ENCODE results near the gene ERBB2.
"Not testable (repeated sequence)": the region's sequence is repeated elsewhere in the genome, so short reads cannot be mapped to it uniquely, and the experiment has no call there.

Gene ERBB2

DNA sequence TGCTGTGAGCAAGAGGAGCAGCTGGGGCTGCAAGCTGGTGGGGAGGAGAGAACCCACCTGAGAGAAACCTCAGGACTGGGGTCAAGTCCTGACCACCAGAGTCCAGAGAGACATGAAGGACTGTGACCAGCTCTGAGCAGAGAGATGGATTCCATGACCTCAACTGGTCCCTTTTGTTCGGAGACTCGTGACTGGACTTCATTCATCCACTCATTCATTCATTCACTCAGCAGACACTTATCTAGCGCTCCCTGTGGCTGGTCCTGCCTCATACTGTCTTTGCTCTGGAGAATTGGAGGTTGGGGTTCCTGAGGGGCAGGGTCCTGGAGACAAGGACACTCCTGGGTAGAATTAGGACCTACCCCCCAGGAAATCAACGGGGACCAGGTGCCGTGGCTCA, 4.0 kb downstream of the ERBB2 start:
- no peak for DNase-seq (ENCODE audit: low spot score)

DNA sequence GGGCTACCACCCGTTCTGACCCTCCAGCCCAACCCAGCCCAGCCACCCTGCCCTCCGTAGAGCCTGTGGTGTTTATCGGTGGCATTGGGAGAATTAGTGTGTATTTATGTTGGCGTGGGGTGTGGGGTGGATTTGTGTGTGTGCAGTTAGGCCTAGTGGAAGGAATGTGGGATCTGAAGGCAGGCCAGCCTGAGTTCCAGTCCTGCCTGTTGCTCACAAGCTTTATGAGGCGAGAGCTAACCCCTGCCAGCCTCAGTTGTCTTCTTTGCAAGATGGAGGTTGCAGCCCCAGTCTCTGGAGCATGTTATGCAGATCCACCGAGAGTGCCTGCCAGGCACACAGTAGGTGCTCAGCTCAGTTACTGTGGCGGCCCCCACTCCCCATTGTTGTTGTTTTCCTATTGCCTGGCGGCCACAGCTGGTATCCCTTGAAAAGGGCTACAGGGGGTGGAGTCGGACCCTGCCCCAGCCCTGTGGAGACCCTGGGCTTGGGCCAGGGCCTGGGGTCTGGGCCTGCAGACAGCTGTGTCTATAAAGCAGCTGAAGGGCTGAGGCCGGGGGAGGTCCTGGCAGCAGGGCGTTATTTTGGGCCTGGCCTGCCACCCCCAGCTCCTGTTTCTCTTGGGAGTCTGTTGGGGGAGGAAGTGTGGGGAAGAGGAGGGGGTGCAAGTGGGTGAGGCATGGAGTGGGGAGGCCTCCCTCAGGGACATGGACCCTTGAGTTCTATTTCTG, 5.1 kb downstream of the ERBB2 start:
- DNase-seq (ENCODE audit: low spot score): no peak

DNA sequence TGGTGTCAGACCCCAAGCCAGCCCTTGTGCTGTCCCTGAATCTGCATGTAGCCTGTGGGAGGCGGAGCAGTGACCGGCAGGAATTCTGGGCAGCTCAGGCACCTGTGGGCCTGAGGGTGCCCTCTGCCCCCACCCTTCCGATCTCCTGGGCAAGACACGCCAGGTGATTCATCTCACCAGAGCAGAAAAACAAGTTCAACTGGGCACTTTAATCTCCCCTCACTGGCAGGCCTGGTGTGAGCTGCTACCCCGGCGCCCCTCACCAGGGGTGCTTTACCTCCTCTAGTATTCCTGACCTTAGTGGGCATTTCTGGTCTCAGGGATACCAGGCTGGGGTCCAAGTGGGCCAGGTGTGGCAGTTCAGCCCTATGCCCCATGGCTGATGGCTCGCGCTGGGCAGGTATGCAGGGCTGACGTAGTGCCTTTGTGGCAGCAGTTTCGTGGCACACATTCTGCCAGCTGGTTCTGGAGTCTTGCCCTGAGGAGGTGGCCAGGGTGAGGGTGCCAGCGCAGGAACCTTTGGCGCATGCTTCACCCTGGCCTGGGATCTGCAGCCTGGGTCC, 6.0 kb downstream of the ERBB2 start:
- no peak for DNase-seq (ENCODE audit: low spot score)

DNA sequence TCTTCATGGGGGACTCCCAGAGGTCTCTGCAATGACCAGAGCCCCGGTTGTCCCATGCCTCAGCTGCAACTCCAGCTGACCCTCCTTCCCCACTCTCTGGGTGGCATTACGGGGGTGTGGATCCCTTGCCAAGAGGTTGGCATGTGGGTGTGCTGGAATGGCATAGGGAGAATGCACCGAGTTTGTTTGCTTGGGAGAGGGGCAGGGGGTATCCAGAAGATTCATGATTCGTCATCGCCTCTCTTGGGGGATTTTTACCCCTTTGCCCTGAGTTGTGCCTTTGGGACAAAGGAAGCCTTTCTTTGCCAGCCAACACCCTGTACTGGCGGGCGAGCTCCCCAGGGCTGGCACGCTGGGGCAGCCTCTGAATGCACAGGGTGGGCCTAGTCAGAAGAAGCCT, 6.5 kb downstream of the ERBB2 start:
- DNase-seq (ENCODE audit: low spot score): no peak

DNA sequence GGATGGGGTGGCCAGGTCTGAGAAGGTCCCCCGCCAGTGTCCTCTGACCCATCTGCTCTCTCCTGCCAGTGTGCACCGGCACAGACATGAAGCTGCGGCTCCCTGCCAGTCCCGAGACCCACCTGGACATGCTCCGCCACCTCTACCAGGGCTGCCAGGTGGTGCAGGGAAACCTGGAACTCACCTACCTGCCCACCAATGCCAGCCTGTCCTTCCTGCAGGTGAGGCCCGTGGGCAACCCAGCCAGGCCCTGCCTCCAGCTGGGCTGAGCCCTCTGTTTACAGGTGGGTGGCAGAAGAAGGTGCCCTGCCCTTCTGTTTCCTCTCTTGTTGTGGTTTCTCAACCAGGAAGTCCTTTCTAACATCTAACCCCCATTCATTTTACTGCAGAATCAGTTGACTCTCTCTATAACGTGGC, 7.1 kb downstream of the ERBB2 start:
- DNase-seq (ENCODE audit: low spot score): no peak

DNA sequence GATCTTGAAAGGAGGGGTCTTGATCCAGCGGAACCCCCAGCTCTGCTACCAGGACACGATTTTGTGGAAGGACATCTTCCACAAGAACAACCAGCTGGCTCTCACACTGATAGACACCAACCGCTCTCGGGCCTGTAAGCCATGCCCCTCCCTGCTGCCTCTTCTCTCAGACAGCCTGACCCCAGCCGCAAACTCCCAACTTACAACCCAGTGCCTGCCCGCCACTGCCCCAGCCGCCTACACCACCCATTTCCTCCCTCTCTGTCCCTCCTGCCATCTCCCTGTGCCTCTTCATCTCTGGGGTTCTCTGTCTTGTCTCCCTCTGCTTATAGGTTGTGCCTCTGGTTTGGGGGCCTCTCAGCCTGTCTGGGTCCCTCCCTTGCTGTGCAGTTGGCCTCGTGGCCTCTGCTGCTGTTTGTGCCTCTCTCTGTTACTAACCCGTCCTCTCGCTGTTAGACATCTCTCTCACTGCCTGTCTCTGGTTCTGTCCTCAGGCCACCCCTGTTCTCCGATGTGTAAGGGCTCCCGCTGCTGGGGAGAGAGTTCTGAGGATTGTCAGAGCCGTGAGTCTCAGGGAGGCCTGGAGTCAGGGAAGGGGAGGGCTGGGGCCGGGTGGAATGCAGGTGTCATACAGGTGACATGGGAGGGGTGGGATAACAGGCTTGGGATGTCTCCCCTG, 9.6 kb downstream of the ERBB2 start:
- DNase-seq (ENCODE audit: low spot score): no peak

DNA sequence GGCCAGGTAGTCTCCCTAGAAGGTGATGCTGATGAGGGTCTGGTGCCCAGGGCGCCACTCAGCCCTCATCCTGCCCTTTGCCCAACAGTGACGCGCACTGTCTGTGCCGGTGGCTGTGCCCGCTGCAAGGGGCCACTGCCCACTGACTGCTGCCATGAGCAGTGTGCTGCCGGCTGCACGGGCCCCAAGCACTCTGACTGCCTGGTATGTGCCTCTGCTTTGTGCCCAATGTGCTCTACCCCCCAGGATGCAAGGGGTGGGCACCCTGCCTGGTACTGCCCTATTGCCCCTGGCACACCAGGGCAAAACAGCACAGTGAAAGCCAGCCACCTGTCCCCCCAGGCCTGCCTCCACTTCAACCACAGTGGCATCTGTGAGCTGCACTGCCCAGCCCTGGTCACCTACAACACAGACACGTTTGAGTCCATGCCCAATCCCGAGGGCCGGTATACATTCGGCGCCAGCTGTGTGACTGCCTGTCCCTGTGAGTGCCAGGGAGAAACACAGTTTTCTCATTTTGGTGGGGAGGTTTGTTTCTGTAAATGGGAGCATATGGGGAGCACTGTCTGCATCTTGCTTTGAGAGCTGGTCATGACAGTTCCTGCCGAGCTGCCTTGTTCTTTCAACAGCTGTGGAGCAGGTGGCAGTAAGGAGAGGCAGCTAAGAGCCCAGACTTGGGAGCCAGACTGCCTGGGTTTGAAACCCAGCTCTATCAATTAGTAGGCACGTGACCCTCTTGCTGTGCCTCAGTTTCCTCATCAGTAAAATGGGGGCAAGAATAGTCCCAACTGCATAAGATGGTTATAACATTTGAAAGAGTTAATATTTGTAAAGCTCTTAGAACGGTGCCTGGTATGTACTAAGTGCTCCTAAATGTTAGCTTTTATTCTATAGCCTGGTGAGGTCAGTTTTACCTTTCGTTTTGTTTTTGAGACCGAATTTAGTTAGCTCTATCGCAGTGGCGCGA, 10.4 kb downstream of the ERBB2 start:
- no peak for DNase-seq (ENCODE audit: low spot score)

DNA sequence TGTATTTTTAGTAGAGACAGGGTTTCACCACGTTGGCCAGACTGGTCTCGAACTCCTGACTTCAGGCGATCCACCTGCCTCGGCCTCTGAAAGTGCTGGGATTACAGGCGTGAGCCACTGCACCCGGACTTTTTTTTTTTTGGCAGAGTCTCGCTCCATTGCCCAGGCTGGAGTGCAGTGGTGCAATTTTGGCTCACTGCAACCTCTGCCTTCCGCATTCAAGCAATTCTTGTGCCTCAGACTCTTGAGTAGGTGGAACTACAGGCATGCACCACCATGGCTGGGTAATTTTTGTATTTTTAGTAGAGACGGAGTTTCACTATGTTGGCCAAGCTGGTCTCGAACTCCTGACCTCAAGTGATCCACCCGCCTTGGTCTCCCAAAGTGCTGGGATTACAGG, 11.2 kb downstream of the ERBB2 start:
- DNase-seq (ENCODE audit: low spot score): not testable (repeated sequence)

DNA sequence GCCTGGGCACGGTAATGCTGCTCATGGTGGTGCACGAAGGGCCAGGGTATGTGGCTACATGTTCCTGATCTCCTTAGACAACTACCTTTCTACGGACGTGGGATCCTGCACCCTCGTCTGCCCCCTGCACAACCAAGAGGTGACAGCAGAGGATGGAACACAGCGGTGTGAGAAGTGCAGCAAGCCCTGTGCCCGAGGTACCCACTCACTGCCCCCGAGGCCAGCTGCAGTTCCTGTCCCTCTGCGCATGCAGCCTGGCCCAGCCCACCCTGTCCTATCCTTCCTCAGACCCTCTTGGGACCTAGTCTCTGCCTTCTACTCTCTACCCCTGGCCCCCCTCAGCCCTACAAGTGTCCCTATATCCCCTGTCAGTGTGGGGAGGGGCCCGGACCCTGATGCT, 12.0 kb downstream of the ERBB2 start:
- no peak for DNase-seq (ENCODE audit: low spot score)

DNA sequence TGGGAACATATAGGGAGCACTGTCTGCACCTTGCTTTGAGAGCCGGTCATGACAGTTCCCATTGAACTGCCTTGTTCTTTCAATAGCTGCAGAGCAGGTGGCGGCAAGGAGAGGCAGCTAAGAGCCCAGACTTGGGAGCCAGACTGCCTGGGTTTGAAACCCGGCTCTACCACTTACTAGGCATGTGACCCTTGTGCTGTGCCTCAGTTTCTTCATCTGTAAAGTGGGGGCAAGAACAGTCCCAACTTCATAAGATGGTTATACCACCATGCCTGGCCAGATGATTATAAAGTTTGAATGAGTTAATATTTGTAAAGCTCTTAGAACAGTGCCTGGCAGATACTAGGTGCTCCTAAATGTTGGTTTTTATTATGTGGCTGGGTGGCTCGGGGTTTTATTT, 14.4 kb downstream of the ERBB2 start:
- no peak for DNase-seq (ENCODE audit: low spot score)

DNA sequence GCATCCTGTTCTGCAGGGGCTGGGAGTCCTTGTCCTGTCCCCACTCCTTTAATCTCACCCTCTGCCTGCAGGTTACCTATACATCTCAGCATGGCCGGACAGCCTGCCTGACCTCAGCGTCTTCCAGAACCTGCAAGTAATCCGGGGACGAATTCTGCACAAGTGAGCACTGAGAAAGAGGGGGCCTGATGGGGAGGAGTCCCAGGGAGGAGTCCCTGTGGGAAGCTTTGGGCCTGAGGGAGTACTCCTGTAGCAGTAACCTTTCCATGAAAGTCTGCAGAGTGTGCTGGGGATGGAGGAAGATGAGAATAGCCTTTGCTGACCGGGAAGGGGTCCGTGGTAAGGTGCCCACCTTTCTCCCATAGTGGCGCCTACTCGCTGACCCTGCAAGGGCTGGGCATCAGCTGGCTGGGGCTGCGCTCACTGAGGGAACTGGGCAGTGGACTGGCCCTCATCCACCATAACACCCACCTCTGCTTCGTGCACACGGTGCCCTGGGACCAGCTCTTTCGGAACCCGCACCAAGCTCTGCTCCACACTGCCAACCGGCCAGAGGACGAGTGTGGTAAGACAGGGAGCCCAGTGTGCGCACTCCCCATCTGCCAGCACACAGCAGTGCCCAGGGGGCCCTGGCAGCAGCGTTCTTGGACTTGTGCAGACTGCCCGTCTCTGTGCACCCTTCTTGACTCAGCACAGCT, 15.7 kb downstream of the ERBB2 start:
- no peak for DNase-seq (ENCODE audit: low spot score)

DNA sequence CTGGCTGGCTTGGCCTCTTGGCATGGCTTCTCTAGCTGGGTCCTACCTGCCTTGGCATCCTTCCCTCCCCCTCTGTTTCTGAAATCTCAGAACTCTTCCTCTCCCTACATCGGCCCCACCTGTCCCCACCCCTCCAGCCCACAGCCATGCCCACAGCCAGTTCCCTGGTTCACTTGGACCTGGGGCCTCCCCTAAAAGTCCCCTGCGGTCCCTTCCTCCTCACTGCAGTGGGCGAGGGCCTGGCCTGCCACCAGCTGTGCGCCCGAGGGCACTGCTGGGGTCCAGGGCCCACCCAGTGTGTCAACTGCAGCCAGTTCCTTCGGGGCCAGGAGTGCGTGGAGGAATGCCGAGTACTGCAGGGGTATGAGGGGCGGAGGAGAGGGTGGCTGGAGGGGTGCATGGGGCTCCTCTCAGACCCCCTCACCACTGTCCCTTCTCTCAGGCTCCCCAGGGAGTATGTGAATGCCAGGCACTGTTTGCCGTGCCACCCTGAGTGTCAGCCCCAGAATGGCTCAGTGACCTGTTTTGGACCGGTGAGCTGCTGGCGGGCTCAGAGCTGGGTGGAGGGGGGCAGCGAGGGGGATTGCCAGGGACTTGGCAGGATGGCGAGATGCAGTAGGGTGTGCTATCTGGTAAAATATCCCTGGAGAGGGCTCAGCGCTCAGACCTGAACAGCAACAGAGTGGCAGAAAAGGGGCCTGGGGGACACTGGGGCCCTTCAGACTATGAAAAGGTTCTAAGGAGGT, 16.4 kb downstream of the ERBB2 start:
- no peak for DNase-seq (ENCODE audit: low spot score)

DNA sequence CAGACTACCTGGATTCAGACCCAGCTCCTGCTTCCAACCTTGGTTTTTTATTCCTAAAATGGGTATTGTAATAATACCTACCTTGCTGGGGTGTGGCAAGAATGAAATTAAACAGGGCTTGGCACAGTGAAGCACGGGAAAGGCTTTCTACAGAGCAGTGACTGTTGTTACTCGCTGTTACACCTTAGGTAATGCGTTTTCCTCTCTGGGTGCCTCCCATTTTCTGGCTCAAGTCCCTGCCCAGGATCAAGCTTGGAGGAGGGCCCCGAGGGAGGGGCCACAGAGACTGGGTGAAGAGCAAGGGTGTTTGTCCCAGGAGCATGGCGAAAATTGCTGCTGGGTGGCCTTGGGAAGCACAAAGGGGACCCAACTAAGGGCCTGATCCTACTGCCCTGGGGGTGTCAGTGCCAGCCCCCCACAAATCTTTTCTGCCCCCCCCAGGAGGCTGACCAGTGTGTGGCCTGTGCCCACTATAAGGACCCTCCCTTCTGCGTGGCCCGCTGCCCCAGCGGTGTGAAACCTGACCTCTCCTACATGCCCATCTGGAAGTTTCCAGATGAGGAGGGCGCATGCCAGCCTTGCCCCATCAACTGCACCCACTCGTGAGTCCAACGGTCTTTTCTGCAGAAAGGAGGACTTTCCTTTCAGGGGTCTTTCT, 17.1 kb downstream of the ERBB2 start:
- DNase-seq (ENCODE audit: low spot score): no peak

DNA sequence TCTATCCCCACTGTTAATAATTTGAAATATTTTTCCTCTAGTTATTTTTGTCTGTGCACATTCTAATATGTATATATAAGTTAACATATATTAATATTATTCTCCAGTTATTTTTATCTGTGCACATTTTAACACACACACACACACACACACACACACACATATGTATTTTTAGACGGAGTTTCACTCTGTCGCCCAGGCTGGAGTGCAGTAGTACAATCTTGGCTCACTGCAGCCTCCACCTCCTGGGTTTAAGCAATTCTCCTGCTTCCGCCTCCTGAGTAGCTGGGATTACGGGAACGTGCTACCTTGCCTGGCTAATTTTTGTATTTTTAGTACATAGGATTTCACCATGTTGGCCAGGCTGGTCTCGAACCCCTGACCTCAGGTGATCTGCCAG, 17.8 kb downstream of the ERBB2 start:
- no peak for DNase-seq (ENCODE audit: low spot score)

DNA sequence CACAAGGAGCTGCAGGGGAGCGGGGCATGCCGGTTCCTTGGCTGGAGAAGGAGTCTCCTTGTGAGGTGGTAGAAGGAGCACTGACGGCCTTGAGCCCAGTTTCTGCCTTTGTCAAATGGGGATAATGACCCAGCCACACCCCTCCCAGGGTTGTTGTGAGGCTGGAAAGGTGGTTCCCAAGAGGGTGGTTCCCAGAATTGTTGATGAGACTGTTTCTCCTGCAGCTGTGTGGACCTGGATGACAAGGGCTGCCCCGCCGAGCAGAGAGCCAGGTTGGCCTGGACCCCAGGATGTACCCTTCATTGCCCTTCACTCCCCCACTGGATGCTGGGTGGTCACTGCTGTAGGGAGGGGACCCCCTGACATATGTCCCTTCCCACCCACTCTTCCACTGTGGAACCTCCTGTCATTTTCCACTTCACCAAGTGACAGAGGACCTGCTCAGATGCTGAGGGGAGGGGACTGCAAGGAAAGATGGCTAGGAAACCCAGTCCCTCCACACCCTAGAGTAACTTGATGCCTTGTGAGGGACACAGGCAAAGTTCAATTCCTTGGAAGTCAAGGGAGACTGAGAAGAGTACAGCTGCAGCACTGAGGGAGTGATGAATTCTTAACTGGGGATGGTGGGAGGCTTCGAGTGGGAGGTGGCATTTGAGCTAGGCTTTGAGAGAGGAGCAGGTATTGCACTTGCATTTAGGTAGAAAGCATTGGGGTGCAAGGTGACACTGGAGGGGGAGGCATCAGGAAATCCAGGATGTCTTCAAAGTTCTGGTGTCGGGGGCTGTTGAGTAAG, 19.9 kb downstream of the ERBB2 start:
- no peak for DNase-seq (ENCODE audit: low spot score)

DNA sequence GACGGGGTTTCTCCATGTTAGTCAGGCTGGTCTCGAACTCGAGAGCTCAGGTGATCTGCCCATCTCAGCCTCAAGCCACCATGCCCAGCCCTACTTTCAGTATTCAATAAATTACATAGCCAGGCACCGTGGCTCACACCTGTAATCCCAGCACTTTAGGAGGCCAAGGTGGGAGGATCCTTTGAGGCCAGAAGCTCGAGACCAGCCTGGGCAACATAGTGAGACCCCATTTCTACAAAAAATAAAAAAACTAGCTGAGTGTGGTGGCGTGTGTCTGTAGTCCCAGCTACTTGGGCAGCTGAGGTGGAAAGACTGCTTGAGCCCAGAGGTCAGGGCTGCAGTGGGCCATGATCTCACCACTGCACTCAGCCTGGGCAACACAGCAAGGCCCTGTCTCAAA, 22.2 kb downstream of the ERBB2 start:
- DNase-seq (ENCODE audit: low spot score): no peak

DNA sequence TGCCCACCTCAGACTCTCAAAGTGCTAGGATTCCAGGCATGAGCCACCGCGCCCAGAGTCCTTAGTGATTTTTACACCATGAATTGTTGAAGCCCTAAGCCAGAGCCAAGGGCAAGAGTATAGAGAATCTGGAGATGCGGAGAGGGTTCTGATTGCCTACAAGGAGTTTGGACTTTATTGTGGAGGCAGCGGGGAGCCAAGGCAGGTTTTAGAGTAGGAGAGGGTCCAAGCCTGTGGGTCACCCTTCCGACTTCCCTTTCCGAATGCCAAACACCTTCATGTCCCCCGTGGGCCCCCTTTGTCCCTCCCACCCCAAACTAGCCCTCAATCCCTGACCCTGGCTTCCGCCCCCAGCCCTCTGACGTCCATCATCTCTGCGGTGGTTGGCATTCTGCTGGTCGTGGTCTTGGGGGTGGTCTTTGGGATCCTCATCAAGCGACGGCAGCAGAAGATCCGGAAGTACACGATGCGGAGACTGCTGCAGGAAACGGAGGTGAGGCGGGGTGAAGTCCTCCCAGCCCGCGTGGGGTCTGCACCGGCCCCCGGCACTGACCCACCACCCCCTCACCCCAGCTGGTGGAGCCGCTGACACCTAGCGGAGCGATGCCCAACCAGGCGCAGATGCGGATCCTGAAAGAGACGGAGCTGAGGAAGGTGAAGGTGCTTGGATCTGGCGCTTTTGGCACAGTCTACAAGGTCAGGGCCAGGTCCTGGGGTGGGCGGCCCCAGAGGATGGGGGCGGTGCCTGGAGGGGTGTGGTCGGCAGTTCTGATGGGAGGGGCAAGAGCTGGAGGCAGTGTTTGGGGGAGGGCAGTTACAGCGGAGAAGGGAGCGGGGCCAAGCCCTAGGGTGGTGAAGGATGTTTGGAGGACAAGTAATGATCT, 23.3 kb downstream of the ERBB2 start:
- DNase-seq (ENCODE audit: low spot score): no peak

DNA sequence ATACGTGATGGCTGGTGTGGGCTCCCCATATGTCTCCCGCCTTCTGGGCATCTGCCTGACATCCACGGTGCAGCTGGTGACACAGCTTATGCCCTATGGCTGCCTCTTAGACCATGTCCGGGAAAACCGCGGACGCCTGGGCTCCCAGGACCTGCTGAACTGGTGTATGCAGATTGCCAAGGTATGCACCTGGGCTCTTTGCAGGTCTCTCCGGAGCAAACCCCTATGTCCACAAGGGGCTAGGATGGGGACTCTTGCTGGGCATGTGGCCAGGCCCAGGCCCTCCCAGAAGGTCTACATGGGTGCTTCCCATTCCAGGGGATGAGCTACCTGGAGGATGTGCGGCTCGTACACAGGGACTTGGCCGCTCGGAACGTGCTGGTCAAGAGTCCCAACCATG, 24.9 kb downstream of the ERBB2 start:
- no peak for DNase-seq (ENCODE audit: low spot score)

DNA sequence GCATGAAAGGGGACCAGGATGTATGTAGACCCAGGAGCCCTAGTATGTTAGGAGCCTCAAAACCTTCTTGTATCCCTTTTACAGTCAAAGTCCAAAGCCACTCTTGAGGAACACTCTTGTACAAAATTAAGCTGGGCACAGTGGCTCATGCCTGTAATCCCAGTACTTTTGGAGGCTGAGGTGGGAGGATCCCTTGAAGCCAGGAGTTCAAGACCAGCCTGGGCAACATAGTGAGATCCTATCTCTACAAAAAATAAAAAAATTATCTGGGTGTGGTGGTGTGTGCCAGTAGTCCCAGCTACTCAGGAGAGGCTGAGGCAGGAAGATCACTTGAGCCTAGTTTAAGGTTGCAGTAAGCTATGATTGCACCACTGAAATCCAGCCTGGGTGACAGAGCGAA, 26.1 kb downstream of the ERBB2 start:
- DNase-seq (ENCODE audit: low spot score): not testable (repeated sequence)
